IMR-90 (cell line): Measurements from ENCODE around the gene LAMA2.

Experiments used
- BHLHE40 ChIP-seq: fragments of 150-350 bp; IDR thresholded peaks from 2 replicates; pipeline ENCODE4 v1.6.1; 2016; ENCODE audit warnings: mild to moderate bottlenecking, low read depth, low read length
- CEBPB ChIP-seq: IDR thresholded peaks from 2 replicates; pipeline ENCODE4 v1.6.1; 2012; ENCODE audit warnings: low read depth, low read length, improper control_type of control experiment
- MAZ ChIP-seq: IDR thresholded peaks from 2 replicates; pipeline ENCODE4 v1.6.1; 2012; ENCODE audit warnings: low read depth, mild to moderate bottlenecking, low read length, improper control_type of control experiment, moderate library complexity, borderline replicate concordance
- POLR2A ChIP-seq: IDR thresholded peaks from 2 replicates; pipeline ENCODE4 v1.6.1; 2012; ENCODE audit warnings: mild to moderate bottlenecking, low read depth, low read length
- RAD21 ChIP-seq: IDR thresholded peaks from 2 replicates; pipeline ENCODE4 v1.6.1; 2012; ENCODE audit warnings: low read length, improper control_type of control experiment
- RCOR1 ChIP-seq: IDR thresholded peaks from 2 replicates; pipeline ENCODE4 v1.6.1; 2012; ENCODE audit warnings: mild to moderate bottlenecking, low read length, improper control_type of control experiment; ENCODE audit not compliant: insufficient replicate concordance
- SMC3 ChIP-seq: fragments of 150-350 bp; IDR thresholded peaks from 2 replicates; pipeline ENCODE4 v1.6.1; 2016; ENCODE audit warnings: low read depth, mild to moderate bottlenecking, antibody characterized with exemption, low read length, moderate library complexity
- TF ChIP-seq, protein P1 (sequence below): conservative IDR thresholded peaks from 2 replicates; pipeline ENCODE4 v1.5.1; 2012; ENCODE audit warnings: mild to moderate bottlenecking, low read depth, low read length, improper control_type of control experiment
- TF ChIP-seq, protein P2 (sequence below): fragments of 150-350 bp; IDR thresholded peaks from 2 replicates; pipeline ENCODE4 v1.6.1; 2016; ENCODE audit warnings: low read depth, mild to moderate bottlenecking, low read length, moderate library complexity, borderline replicate concordance
- TF ChIP-seq, protein P3 (sequence below): fragments of 150-350 bp; IDR thresholded peaks from 2 replicates; pipeline ENCODE4 v1.6.1; 2017; ENCODE audit warnings: mild to moderate bottlenecking, antibody characterized with exemption, low read length, low read depth

DNA sequence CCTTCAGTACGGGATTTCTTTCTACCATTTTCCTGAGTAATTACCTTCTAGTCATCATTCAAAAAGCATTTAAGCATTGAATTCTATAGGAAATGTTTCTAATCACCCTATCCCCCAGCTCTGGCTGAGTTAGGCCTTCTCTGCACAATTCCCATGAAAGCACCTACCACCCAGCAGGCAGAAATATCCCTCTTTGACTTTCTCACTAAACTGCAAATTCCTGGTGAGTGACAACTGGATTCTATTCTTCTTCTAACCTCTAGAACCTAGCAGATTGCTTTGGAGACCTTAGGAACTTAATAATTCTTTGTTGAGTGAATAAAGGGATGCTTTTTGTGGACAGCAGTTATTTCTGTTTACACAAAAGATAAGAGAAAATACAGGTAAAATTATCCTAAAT lies 328.7 kb downstream of the LAMA2 start:
- TF ChIP-seq, protein P1, sequence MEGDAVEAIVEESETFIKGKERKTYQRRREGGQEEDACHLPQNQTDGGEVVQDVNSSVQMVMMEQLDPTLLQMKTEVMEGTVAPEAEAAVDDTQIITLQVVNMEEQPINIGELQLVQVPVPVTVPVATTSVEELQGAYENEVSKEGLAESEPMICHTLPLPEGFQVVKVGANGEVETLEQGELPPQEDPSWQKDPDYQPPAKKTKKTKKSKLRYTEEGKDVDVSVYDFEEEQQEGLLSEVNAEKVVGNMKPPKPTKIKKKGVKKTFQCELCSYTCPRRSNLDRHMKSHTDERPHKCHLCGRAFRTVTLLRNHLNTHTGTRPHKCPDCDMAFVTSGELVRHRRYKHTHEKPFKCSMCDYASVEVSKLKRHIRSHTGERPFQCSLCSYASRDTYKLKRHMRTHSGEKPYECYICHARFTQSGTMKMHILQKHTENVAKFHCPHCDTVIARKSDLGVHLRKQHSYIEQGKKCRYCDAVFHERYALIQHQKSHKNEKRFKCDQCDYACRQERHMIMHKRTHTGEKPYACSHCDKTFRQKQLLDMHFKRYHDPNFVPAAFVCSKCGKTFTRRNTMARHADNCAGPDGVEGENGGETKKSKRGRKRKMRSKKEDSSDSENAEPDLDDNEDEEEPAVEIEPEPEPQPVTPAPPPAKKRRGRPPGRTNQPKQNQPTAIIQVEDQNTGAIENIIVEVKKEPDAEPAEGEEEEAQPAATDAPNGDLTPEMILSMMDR, result no peak
- no peak for TF ChIP-seq POLR2A
- no peak for TF ChIP-seq RAD21
- TF ChIP-seq BHLHE40, result no peak
- no peak for TF ChIP-seq MAZ
- TF ChIP-seq, protein P2, sequence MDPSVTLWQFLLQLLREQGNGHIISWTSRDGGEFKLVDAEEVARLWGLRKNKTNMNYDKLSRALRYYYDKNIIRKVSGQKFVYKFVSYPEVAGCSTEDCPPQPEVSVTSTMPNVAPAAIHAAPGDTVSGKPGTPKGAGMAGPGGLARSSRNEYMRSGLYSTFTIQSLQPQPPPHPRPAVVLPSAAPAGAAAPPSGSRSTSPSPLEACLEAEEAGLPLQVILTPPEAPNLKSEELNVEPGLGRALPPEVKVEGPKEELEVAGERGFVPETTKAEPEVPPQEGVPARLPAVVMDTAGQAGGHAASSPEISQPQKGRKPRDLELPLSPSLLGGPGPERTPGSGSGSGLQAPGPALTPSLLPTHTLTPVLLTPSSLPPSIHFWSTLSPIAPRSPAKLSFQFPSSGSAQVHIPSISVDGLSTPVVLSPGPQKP, result no peak
- TF ChIP-seq CEBPB, result no peak
- TF ChIP-seq, protein P3, sequence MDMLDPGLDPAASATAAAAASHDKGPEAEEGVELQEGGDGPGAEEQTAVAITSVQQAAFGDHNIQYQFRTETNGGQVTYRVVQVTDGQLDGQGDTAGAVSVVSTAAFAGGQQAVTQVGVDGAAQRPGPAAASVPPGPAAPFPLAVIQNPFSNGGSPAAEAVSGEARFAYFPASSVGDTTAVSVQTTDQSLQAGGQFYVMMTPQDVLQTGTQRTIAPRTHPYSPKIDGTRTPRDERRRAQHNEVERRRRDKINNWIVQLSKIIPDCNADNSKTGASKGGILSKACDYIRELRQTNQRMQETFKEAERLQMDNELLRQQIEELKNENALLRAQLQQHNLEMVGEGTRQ, result no peak
- no peak for TF ChIP-seq RCOR1
- no peak for TF ChIP-seq SMC3
